KG1 (cell line): ENCODE results near the gene SMCR8.
"Not testable (repeated sequence)": the region's sequence is repeated elsewhere in the genome, so short reads cannot be mapped to it uniquely, and the experiment has no call there.

Experiments
- DNase-seq: peaks from one replicate; lab custom pipeline; 2025; lab: John Stamatoyannopoulos, UW

Gene SMCR8

DNA sequence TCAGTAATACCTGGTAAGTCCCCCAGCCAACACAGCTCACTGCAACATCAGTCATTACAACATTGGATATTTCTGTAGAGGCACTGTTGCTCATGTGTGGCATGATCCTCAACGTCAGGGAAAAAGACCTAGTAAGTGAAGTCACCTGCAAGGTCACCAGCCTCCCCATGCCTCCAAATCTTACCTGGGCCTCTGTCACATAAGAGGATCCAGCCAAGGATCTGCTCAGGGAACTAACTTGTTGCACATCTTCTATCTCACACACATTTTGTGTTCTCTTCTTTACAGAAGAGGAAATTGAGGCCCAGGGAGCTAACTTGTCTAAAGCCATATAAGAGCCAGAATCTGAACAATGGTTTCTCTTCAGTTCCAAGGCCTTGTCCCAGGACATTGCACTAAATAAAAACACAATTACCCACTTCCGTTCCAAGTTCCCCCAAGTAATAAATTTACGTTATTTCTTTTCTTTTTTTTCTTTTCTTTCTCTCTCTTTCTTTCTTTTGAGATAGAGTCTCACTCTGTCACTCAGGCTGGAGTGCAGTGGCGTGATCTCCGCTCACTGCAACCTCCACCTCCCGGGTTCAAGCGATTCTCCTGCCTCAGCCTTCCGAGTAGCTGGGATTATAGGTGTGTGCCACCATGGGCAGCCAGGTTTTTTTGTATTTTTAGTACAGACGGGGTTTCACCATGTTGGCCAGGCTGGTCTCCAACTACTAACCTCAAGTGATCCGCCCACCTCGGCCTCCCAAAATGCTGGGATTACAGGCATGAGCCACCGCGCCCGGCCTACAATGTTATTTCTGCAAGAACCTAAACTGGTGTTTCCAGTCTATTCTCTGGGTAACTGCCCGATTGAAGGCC, 47.0 kb downstream of the SMCR8 start:
- no peak for DNase-seq

DNA sequence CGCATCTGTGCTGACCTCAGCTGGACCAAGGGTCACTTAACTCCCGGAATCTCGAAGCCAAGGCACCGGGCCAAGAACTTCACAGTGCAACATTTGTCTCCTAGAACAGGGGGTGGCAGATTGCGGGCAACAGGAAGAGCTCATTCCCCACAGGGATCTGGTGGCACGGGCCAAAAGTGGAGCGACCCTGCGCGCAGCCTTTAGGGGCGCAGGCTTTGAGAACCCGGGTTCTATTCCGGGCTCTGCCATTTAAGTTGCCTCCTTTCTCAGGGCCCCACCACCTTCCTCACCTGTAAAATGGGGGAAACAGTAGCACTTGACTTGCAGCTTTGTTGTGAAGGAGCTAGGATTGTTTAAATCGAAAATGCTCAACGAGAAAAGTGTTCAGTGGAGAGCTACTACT, 47.6 kb downstream of the SMCR8 start:
- DNase-seq, result no peak

DNA sequence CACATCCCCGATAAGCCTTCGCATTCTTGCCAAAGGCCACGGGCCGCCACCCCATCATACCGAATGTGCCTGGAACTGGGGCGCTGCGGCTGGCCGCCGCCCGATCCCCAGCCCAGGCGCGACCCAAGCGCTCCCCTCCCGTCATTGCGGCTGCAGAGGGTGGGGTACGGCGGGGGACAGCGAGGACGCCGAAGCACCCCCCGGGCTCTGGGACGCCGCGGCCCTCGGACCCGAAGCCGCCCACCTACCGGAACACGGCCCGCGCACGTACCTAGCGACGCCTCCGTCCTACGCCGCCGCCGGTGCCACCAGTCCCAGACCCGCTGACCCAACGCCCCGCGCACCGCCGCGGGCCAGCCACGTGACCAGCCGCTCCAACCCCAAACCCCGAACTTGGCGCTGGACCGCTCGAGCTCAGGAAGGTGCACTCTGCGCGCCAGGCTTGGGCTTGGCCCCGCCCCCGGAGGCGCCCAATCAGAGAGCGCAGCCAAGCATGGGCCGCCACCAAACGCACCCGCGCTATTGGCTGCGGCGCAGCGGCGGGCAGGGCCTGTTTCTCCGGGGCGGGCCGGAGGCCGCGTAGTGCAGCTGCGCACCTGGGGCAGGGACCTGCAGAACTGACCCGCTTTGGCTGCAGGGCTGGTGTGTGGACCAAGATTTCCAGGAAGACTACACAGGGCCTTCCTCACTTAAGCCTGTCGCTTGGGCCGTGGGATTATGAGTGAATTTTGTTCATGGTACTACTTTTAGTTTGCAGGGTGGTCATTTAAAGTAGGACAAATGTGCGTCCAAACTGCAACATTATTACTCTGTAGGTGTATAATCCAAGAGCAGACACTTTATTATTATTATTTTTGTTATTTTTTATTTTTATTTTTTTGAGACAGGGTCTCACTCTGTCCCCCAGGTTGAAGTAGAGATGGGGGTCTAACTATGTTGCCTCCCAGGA, 48.3 kb downstream of the SMCR8 start, which contains the start of gene SHMT1:
TSS of gene SHMT1 (minus strand) at position 450 of the 949 bp plus-strand sequence. CDS start 7,569 bp downstream, outside the sequence.
- DNase-seq, result peak; percentile 62

DNA sequence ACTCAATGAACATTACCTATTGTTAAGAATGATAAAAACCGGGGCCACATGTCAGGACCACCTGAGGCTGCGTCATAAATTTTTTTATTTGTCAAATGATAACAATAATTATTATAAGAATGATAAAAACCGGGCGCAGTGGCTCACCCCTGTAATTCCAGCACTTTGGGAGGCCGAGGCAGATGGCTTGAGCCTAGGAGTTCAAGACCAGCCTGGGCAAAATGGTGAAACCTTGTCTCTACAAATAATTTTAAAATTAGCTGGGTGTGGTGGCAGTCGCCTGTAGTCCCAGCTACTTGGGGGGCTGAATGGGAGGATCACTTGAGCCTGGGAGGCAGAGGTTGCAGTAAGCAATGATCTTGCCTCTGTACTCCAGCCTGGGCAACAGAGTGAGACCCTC, 49.1 kb downstream of the SMCR8 start:
- DNase-seq, result no peak

DNA sequence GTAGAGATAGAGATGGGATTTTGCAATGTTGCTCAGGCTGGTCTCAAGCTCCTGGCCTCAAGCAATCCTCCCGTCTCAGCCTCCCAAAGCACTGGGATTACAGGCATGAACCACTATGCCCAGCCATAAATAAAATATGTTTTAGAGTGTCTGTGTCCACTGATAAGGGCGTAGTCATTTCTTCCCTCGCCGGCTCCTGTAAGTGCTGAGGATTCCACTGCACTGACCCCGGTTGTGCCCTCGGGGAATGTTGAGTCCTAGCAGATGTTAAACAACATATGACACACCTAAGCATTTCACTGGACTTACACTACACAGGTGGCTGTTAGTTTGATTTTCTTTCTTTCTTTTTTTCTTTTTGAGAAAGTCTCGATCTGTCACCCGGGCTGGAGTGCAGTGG, 53.9 kb downstream of the SMCR8 start:
- no peak for DNase-seq

DNA sequence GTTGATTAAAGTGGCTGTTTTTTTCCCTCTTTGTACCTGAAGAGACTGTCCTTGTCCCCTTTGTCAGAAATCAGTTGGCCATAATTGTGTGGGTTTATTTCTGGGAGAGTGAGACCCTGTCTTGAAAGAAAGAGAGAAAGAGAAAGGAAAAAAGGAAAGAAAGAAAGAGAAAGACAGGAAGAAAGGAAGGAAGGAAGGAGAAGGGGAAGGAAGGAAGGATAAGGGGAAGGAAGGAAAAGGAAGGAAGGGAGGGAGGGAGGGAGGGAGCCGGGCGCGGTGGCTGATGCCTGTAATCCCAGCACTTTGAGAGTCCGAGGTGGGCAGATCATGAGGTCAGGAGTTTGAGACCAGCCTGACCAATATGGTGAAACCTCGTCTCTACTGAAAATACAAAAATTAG, 55.7 kb downstream of the SMCR8 start:
- no peak for DNase-seq

DNA sequence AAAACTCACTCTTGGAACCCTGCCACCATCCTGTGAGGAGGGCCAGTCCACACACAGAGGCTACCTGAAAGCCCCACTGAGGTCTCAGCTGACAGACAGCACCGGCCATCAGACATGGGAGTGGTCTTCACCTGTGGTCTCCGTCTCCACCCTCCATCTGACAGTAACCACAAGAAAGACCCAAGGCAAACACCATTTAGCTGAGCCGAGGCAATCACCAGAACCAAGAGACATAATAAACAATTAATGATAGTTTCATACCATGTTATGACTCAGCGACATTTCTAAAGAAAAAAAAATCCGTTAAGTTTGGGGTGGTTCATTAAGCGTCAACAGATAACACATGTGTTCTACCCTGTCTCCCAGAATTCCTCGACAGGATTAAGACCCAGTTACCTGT, 56.4 kb downstream of the SMCR8 start:
- DNase-seq, result no peak

DNA sequence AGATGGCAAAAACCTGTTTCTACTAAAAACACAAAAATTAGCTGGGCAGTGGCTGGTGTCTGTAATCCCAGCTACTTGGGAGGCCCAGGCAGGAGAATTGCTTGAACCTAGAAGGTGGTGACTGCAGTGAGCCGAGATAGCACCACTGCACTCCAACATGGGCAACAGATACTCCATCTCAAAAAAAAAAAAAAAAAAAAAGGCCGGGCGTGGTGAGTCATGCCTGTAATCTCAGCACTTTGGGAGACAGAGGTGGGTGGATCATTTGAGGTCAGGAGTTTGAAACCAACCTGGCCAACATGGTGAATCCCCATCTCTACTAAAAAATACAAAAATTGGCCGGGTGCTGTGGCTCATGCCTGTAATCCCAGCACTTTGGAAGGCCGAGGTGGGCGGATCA, 58.1 kb downstream of the SMCR8 start:
- DNase-seq, result not testable (repeated sequence)

DNA sequence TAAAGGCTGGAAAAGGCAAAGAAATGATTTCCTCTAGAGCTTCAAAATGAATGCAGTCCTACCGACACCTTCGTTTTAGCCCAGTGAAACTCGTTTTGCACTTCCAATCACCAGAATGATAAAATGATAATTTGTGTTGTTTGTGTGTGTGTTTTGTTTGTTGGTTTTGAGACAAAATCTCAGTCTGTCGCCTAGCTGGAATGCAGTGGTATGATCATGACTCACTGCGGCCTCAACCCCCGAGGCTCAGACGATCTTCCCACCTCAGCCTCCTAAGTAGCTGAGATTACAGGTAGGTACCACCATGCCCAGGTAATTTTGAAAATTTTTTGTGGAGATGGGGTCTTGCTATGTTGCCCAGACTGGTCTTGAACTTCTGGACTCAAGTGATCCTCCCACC, 59.1 kb downstream of the SMCR8 start:
- DNase-seq, result no peak
